NCI-H1417 (cell line): Measurements from ENCODE around the gene SEC14L1.
"Not testable (repeated sequence)": the region's sequence is repeated elsewhere in the genome, so short reads cannot be mapped to it uniquely, and the experiment has no call there.

Experiments used
- DNase-seq, 3 experiments: peaks; one replicate each; lab custom pipeline; 2025; lab: John Stamatoyannopoulos, UW

SEC14L1 gene

DNA sequence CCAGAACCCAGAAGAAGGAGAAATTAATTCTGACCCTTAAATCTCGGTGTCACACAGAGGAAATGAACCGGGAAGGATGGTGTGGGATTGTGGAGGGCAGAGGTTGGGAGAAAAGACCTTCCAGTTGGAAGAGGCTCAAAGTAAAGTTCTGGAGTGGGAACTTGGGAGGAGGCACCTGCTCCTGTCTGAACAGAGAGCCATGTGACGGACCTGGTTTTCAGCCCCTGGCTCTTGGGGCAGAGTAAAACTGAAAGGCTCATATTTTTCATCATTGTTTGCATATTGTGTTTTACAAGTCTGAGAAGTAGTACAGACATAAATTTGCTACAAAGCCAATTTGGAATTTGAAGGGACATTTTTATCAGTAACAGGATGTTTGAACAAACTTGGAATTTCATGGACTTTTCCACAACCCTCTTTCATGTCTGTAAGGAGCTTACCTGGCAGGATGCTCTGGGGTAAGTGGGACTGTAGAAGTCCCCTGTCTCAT lies 24.4 kb upstream of the SEC14L1 start:
- DNase-seq, result no peak

DNA sequence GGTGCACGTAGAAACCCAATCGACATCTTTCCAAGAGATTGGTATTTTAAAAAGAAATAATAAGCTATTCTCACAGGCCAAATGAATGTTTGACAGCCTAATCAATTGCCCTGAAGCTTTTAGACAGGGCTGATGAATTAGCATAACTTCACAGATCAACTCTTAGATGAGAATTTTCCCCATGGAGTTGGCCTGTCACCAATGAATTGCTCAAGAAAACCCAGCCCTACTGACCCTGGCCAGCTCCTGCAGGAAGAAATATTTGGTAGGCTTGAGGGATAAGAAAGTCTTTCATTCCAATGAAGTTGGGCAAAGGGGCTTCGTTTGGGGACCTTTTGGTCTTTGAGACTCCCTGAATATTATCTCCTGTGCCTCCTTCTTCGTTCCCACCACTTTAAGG lies 23.4 kb upstream of the SEC14L1 start:
- no peak for DNase-seq

DNA sequence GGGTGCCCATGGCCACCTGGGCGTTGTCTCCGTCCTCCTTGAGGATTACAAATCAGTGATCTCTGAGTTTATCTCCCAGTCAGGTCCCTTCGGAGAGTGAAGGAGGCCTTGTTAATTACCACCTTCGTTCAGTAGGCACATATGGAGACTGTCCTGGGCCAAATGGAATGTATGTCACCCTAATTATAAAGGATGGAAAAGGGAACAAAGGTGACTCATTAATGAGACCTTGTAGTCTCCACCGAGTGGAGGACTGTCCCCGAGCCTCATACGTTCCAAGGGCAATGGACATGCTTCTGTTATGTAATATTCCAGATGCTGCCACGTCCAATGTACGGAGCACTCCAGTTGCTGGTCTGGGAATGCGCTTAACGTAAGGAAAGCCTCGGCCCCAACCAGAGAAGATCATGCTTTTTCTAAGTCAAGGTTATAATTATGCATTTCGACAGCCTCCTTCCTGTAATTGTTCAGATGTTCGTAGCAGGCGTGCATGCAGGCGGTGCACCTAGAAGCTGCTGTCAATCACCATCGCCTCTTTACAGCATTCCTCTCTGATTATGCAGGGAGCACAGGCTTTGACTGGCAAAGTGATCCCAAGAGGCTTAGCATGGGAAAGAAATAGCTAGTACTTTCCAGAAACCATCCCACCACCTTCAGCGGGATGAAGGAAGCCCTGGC lies 22.4 kb upstream of the SEC14L1 start:
- peak in 1 of 3 experiments; percentile 69 for DNase-seq

DNA sequence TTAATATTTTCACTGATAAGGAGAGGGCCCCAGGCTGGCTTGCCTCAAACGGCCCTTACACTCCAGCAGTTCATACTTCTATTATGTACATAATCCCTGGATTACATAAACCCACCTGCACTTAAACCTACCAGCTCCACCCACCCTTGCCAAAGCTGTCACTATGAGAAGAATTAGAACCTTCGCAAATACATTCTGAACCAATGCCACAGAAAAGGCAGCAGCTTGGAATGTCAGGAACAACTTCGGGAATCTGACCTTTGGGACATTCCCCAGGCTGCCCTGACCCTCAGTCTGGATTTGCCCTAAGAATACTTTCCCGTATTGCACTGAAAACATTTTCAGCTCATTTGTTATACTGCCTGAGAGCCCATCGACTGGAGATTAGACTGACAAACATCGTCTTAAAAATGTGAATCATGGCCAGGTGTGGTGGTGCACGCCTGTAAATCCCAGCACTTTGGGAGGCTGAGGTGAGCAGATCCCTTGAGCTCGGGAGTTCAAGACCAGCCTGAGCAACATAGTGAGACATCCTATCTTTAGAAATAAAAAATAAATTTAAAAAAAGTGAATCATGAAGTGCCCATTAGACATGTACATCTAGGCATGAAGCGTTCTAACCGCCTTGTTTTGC lies 21.0 kb upstream of the SEC14L1 start:
- peak in 1 of 3 experiments; percentile 25 for DNase-seq

DNA sequence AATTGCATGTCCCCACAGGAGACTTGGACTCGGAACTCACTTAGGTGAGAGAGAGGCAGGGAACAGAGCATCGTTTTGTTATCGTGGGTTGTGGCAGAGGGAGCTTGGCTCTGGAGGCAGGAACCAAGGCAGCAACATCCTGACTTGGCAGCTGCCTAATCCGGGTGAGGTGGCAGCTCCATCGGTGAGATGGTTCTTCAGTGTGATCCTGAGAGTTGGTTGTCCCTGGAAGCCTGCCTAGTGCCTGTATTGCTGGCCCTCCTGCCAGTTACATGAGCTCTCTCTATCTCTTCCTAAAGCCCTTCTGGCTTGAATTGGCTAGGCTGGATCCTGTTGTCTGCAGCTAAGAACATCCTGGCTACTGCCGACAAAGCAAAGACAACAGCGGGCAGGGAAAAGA lies 19.9 kb upstream of the SEC14L1 start:
- no peak for DNase-seq

DNA sequence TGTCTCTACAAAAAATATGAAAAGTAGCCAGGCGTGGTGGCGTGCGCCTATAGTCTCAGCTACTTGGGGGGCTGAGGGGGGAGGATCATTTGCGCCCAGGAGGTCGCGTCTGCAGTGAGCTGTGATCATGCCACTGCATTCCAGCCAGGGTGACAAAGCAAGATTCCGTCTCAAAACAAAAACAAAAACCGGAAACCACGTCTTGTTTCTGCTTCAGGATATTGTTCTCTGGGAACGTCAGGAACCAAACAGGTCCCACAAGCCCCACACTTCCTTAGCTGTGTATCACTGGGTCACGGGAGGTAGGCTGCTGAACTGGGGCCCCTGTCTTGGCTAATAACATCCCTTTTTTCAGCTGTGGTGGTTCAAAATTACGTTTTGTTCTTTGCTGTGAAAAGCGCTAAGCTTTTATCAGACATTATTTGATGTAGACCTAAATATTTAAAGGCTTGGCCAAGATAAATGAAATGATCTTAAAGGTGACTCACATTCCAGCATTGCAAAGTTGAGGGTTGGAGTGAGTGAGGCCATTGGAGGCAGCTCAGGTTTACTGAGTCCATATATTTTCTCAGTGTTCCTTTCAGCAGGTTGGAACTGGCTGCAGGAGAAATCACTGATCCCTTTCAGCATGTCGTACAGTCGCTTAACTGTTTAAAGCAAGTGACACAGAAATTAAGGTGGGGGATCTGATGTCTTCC lies 16.4 kb upstream of the SEC14L1 start:
- no peak for DNase-seq

DNA sequence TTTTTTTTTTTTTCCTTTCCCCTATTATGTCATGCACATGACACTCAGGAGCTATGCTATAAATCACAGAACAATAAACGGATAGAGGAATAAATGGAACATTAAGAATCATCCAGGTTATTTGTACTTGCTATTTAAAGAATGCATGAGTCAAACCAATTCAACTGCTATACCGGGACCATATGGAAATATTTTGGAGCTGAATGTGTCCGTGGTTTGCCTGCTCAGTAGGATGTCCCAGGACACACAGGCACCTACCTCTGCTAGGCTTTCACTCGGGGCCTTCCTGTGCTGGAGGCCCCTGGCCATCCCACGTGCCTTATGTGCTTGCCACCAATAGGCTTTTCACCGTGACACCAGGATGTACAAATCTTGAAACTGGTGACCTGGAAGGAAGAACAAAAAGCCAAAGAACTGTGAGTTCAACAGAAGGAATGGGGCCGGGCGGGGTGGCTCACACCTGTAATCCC lies 15.3 kb upstream of the SEC14L1 start:
- DNase-seq, result peak in 2 of 3 experiments; percentile 6 to 18

DNA sequence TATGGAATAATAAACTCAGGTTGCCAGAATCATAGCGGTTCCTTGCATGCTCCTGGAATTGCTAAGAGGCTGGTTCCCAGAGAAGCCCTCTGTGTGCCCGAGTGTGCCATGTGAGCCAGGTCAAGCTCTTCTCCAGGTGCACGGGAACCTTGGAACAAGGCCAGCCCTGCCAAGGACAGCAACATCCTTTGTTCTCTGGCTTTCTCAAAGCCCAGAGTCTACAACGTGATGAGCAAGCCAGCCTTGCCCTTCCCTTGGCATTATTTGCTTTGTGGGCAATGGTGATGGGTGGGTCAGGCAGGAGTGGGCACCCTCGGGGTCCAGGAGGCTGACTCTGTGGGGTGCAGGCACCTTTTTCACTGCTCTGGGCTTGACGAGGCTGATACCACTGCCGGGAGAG lies 14.2 kb upstream of the SEC14L1 start:
- peak; percentile 56 to 79 (median 60) for DNase-seq

DNA sequence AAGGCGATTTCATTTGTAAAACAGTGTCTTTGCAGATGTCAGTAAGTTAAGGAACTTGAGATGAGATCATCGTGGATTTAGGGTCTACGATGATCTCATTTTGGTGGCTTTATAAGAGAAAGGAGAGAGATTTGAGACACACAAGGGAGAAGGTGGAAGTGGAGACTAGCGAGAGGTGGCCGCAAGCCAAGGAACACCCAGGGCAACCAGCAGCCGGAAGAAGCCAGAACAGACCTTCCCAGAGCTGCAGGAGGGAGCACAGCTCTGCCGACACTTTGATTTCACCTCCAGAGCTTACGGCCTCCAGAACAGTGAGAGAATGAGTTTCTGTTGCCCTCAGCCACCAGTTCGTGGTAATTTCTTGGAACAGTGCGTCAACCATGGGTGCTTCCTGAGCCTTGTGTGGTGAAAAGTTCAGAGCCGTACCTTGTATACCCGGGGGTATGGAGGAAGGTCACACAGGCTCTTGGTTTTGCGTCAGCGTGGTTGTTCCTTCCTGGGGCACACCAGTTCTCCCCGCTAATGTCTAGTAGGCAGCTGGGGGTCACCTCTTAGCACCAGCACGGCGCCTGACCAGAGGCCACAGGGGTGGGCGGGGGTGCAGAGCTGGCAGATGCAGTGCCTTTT lies 12.9 kb upstream of the SEC14L1 start:
- DNase-seq, result no peak

DNA sequence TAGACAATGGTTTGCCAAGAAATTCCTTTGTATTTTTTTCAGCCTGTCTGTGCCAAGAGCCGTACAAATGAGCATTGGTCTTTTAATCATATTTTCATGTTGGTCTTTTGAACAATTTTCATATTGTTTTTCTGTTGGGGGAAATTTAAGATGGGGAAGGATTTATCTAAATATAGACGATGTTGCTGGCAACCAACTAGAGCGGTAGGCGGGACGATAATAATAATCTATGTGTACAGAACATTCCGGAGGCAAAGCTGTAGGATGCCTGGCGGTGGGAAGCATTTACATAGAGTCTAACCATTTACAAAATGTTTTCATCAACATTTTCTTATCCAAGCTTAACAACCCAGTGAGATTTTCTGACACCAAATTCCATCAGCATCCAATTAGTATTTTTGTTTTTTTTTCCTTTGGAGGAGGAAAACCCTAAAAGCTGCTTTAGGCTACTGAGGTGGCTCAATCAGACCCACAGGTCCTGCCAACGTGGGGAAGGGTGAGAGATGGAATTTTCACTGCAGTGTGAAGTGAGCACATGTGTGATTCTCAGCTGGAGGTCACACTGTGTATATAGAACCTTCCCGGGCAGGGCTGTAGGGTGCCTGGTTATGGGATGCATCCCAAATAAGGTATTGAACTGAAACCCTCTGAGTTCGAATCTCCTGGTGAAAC lies 11.7 kb upstream of the SEC14L1 start:
- DNase-seq, result no peak

DNA sequence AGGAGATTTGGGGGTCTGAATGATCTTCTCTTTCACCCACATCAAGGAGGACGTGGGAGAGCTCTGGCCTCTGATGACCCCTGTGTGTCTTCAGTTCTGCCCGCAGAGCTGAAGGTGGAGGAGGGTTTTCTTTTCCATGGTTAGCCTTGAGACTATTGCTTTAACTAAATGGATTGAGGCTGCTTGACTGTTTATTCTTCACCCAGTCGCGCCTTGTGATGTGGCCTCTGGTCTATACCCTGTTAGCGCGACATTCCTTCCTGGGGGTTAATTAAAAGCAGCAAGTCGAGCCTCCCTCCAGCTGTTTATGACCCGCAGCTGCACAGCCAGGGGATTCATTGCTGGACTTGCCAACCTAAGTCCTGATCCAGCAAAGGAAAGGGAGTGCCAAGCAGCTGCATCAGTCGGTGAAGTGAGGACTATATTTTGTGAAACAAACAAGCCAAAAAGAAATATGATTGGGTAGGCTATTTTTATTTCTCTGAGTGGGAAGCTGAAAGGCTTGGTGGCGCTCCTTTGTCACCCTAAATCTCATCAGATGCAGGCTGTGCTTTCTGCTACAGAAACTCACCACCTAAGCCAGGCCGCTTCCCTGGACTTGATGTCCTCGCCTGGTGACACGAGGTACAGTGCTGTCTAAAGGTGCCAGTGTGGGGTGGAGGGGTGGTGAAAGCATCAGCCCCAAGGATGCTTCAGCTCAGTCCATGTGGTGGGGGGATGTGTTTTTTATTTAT lies 11.0 kb upstream of the SEC14L1 start:
- DNase-seq, result peak in 1 of 3 experiments; percentile 40

DNA sequence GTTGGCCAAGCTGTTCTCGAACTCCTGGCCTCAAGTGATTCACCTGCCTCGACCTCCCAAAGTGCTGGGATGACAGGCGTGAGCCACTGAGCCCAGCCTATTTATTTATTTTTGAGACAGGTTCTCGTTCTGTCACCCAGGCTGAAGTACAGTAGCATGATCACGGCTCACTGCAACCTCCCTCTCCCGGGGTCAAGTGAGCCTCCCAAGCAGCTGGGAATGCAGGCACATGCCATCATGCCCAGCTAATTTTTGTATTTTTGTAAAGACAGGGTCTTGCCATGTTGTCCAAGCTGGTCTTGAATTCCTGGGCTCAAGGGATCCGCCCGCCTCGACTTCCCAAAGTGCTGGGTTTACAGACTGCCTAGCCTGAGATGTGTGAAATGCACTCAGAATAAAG lies 10.2 kb upstream of the SEC14L1 start:
- DNase-seq, result no peak

DNA sequence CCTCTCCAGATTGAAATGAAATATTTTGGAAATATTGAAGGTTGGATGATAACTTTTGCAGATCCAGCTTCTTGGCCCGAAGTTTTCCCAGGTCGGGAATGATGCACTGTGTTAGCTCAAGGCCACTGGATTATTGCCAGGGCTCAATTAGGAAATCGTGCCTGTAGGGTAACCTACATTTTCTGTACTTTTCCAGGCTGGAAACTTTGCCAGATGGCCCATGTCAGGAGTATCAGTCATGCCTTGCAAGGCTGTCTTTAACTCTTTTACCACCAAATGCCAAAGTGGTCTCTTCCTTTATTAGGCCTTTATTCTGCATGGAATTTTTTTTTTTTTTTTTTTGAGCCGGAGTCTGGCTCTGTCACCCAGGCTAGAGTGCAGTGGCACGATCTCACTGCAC lies 8.9 kb upstream of the SEC14L1 start:
- no peak for DNase-seq

DNA sequence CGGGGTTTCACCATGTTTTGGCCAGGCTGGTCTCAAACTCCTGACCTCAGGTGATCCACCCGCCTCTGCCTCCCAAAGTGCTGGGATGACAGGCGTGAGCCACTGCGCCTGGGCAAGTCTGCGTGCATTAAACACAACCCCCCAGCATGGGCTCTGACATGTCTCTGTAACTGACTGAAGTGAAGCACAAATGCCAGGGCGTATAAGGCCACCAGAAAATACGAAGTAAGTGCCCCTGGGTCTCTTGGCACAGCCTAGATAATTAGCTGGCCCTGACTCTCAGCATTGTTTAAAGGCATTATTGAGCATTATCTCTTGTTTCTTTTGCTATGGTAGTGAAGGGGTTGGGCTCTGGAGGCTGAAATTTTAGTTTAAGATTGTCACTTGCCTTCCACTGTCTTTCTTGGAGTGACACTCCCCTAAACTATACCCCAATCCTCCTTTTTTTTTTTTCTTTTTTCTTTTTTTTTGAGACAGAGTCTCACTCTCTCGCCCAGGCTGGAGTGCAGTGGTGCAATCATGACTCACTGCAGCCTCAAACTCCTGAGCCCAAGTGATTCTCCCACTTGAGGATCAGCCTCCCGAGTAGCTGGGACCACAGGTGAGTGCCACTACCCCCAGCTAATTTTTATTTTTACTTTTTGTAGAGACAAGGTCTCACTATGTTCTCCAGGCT lies 8.2 kb upstream of the SEC14L1 start:
- peak in 1 of 3 experiments; percentile 3 for DNase-seq

DNA sequence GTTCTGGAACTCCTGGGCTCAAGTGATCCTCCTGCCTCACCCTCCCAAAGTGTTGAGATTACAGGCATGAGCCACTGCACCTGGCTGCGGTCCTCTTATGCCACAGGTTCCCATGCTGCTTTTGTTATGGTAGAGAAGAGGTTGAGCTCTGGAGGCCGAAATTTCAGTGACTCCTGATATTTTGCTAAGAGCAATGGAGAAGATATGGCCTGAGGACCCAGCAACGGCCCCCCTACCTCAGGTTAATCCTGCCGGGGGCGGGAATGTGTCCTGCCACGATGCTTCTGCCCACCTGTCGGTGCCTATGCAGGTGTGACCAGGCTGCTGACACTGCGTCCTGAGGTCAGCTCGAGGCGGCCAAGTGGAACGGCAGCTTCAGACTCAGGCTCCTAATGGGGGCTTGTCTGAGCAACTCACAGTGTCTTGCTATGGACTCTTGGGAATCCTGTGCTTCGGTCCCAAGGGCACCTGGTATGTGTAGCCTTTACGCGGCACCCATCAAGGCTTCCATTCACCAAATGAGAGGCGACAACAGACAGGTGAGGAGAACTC lies 7.6 kb upstream of the SEC14L1 start:
- DNase-seq, result no peak

DNA sequence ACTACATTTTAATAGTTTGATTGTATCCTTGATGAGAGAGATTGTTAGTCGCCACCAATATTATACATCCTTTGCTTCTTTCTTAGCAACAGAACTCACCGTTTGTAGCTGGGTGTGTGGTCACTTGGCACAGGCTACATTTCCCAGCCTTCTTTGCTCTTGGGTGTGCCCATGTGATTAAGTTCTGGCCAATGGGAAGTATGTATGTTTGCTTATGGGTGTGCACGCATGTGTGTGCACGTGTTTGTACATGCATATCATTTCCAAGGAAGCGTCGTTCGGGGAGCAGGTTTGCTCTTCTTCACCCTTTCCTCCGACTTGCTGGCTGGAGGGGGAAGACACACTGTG lies 4.4 kb upstream of the SEC14L1 start:
- no peak for DNase-seq

DNA sequence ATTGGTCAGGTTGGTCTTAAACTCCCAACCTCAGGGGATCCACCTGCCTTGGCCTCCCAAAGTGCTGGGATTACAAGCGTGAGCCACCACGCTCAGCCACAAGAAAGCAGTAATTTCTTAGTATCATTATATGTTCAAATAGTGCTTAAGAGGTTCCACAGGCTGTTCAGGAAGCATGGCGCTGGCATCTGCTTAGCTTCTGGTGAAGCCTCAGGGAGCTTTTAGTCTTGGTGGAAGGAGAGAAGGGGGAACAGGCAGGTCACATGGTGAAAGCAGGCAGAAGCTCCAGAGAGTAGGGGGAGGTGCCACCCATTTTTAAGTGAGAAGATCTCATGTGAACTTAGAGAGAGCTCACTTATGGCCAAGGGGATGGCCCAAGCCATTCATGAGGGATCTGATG lies 3.7 kb upstream of the SEC14L1 start:
- no peak for DNase-seq

DNA sequence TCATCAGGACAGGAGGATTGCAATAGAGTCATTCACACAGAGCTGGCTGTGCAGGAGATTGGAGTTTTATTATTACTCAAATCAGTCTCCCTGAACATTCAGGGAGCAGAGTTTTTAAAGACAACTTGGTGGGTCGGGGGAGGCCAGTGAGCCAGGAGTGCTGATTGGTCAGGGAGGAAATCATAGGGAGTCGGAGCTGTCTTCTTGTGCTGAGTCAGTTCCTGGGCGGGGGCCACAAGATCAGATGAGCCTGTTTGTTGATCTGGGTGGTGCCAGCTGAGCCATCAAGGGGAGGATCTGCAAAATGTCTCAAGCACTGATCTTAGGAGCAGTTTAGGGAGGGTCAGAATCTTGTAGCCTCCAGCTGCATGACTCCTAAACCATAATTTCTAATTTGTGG lies 2.9 kb upstream of the SEC14L1 start:
- DNase-seq, result not testable (repeated sequence)

DNA sequence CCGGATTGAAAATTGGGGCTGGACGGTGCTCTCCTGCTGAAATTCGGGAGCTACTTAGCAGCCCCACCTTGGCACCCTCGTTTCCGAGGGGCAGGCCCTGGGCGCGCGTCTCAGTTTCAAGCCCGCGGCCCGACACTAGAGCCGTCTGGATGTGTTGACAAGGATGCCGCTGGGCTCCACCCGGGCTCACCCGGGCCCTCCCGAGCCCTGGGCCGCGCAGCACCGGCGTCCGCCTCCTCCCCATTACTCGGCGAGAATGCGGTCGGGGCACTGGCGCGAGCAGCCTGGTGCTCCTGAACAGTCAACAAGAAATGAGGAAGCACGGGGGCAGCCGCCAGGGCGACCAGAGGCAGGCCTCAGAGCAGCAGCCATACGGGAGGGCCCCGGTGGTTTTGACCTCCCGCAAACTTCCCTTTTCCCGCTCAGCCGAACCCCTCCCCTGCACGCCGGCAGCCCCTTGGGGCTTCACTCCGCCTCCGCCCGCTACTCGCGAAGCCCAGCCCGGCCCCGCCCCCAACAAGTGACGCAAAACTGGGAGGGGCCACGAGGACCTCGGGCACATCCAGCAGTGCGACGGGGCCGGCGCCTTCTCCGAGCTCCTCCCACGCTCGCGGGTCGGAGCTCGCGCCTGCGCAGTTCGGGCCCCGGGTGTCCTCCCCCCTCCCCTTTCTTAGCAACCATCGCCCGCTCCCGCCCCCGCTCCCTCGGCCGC lies 447 bp upstream of the SEC14L1 start:
- peak; percentile 97 to 99 (median 98) for DNase-seq
